GM23248 (cell line): ENCODE results near the gene PPM1K.

ENCODE experiments used
- EZH2 ChIP-seq: fragments of 200-600 bp; sonication (generic); IDR thresholded peaks from 2 replicates; pipeline ENCODE4 v1.6.1; 2018; ENCODE audit warnings: antibody characterized with exemption, mild to moderate bottlenecking; ENCODE audit not compliant: insufficient read depth, poor library complexity, severe bottlenecking
- EZH2phosphoT487 ChIP-seq: fragments of 200-600 bp; sonication (generic); IDR thresholded peaks from 2 replicates; pipeline ENCODE4 v1.6.1; 2018; ENCODE audit warnings: antibody characterized with exemption, moderate library complexity, mild to moderate bottlenecking, low read depth; ENCODE audit not compliant: insufficient read depth

GRCh38 chr4:88264336-88264735 lies 20.0 kb downstream of the PPM1K start:
- no peak for TF ChIP-seq EZH2phosphoT487
- no peak for TF ChIP-seq EZH2
